Measurements from ENCODE around the gene STIM1. TPM values are rescaled to one million over a fixed set of nuclear protein-coding genes. Genes with fewer than 3 reads are reported as not detected.

Gene STIM1
- polyA plus RNA-seq, 1 donor from 2014 or later, result 22.1 TPM

GRCh38 chr11:3823762-3824506 is 31.5 kb upstream of the STIM1 start:
- Mint-ChIP-seq H3K4me1 (peaks cover 7 to 16% (median 12%) of the 10 kb centered on the region in 3 donors), H3K4me3 (no peak overlapping the region), H3K27me3 (no peaks in the 10 kb centered on the region), H3K36me3 (peaks cover 5% of the 10 kb centered on the region), H3K9me3 (no peaks in the 10 kb centered on the region), H3K27ac (peak overlapping the region; percentile 11 to 88 (median 57))

GRCh38 chr11:3824714-3825472 is 30.6 kb upstream of the STIM1 start:
- H3K36me3 Mint-ChIP-seq, result peaks cover 3% of the 10 kb centered on the region
- H3K4me3 Mint-ChIP-seq, result peak overlapping the region in 1 of 4 donors; percentile 12
- no peaks in the 10 kb centered on the region for H3K27me3 Mint-ChIP-seq
- H3K9me3 Mint-ChIP-seq, result no peaks in the 10 kb centered on the region
- H3K4me1 Mint-ChIP-seq, result peaks cover 7 to 16% (median 12%) of the 10 kb centered on the region in 3 donors
- H3K27ac Mint-ChIP-seq, result peak overlapping the region; percentile 57 to 88 (median 78)

GRCh38 chr11:3825473-3826154 is 29.9 kb upstream of the STIM1 start:
- H3K9me3 Mint-ChIP-seq, result no peaks in the 10 kb centered on the region
- H3K27ac Mint-ChIP-seq, result peak overlapping the region; percentile 78 to 88 (median 83)
- H3K4me3 Mint-ChIP-seq, result no peak overlapping the region
- H3K27me3 Mint-ChIP-seq, result no peaks in the 10 kb centered on the region
- H3K4me1 Mint-ChIP-seq, result peaks cover 11 to 17% (median 13%) of the 10 kb centered on the region in 3 donors
- H3K36me3 Mint-ChIP-seq, result peaks cover 3% of the 10 kb centered on the region

- Mint-ChIP-seq H3K4me1 (peaks cover 19 to 24% (median 24%) of the 10 kb centered on the region in 3 donors), H3K27ac (peak overlapping the region in 1 of 3 donors; percentile 83), H3K4me3 (no peak overlapping the region), H3K27me3 (no peaks in the 10 kb centered on the region), H3K36me3 (peaks cover 3% of the 10 kb centered on the region), H3K9me3 (no peaks in the 10 kb centered on the region)
Measured at GRCh38 chr11:3826721-3827120, 28.7 kb upstream of the STIM1 start.

GRCh38 chr11:3827434-3828186 is 27.9 kb upstream of the STIM1 start:
- no peaks in the 10 kb centered on the region for H3K9me3 Mint-ChIP-seq
- H3K36me3 Mint-ChIP-seq, result peaks cover 3% of the 10 kb centered on the region
- peaks cover 26 to 33% (median 32%) of the 10 kb centered on the region in 3 donors for H3K4me1 Mint-ChIP-seq
- H3K27ac Mint-ChIP-seq, result peak overlapping the region; percentile 4 to 83 (median 27)
- no peaks in the 10 kb centered on the region for H3K27me3 Mint-ChIP-seq
- no peak overlapping the region for H3K4me3 Mint-ChIP-seq

GRCh38 chr11:3830088-3830487 is 25.4 kb upstream of the STIM1 start:
- Mint-ChIP-seq H3K4me1 (peaks cover 39 to 48% (median 40%) of the 10 kb centered on the region in 3 donors), H3K4me3 (no peak overlapping the region), H3K27me3 (no peaks in the 10 kb centered on the region), H3K9me3 (no peaks in the 10 kb centered on the region), H3K36me3 (peaks cover 3% of the 10 kb centered on the region), H3K27ac (peak overlapping the region in 2 of 3 donors; percentile 9 to 70)

GRCh38 chr11:3830730-3831129 is 24.7 kb upstream of the STIM1 start:
- Mint-ChIP-seq H3K4me1 (peaks cover 45 to 51% (median 47%) of the 10 kb centered on the region in 3 donors), H3K27me3 (no peaks in the 10 kb centered on the region), H3K27ac (peak overlapping the region in 2 of 3 donors; percentile 70 to 93), H3K4me3 (peak overlapping the region in 2 of 4 donors; percentile 20 to 55), H3K36me3 (peaks cover 3% of the 10 kb centered on the region), H3K9me3 (no peaks in the 10 kb centered on the region)

- Mint-ChIP-seq H3K36me3 (peaks cover 2% of the 10 kb centered on the region), H3K27ac (peak overlapping the region; percentile 70 to 90 (median 83)), H3K27me3 (no peaks in the 10 kb centered on the region), H3K4me3 (peak overlapping the region in 3 of 4 donors; percentile 20 to 55 (median 55)), H3K9me3 (no peaks in the 10 kb centered on the region), H3K4me1 (peaks cover 45 to 55% (median 52%) of the 10 kb centered on the region in 3 donors)
Measured at GRCh38 chr11:3831378-3832239, 23.9 kb upstream of the STIM1 start.

GRCh38 chr11:3832816-3833215 is 22.6 kb upstream of the STIM1 start:
- no peaks in the 10 kb centered on the region for H3K36me3 Mint-ChIP-seq
- H3K4me1 Mint-ChIP-seq, result peaks cover 51 to 64% (median 61%) of the 10 kb centered on the region in 3 donors
- no peaks in the 10 kb centered on the region for H3K27me3 Mint-ChIP-seq
- no peak overlapping the region for H3K4me3 Mint-ChIP-seq
- no peaks in the 10 kb centered on the region for H3K9me3 Mint-ChIP-seq
- peak overlapping the region in 2 of 3 donors; percentile 55 to 70 for H3K27ac Mint-ChIP-seq

GRCh38 chr11:3833449-3833848 is 22.0 kb upstream of the STIM1 start:
- peak overlapping the region; percentile 55 to 84 (median 70) for H3K27ac Mint-ChIP-seq
- H3K36me3 Mint-ChIP-seq, result no peaks in the 10 kb centered on the region
- peaks cover 57 to 70% (median 67%) of the 10 kb centered on the region in 3 donors for H3K4me1 Mint-ChIP-seq
- peak overlapping the region in 2 of 4 donors; percentile 33 to 86 for H3K4me3 Mint-ChIP-seq
- H3K27me3 Mint-ChIP-seq, result no peaks in the 10 kb centered on the region
- no peaks in the 10 kb centered on the region for H3K9me3 Mint-ChIP-seq

GRCh38 chr11:3834349-3834663 is 21.2 kb upstream of the STIM1 start:
- Mint-ChIP-seq H3K4me1 (peaks cover 60 to 78% (median 74%) of the 10 kb centered on the region in 3 donors), H3K9me3 (no peaks in the 10 kb centered on the region), H3K27ac (peak overlapping the region in 2 of 3 donors; percentile 70 to 78), H3K4me3 (peak overlapping the region; percentile 25 to 72 (median 64)), H3K36me3 (no peaks in the 10 kb centered on the region), H3K27me3 (no peaks in the 10 kb centered on the region)

- Mint-ChIP-seq H3K36me3 (no peaks in the 10 kb centered on the region), H3K4me3 (peak overlapping the region; percentile 25 to 72 (median 64)), H3K27me3 (no peaks in the 10 kb centered on the region), H3K9me3 (no peaks in the 10 kb centered on the region), H3K4me1 (peaks cover 60 to 84% (median 79%) of the 10 kb centered on the region in 3 donors), H3K27ac (peak overlapping the region; percentile 70 to 84 (median 78))
Measured at GRCh38 chr11:3834664-3835461, 20.6 kb upstream of the STIM1 start.

GRCh38 chr11:3835751-3836150 is 19.7 kb upstream of the STIM1 start:
- Mint-ChIP-seq H3K27me3 (no peaks in the 10 kb centered on the region), H3K4me1 (peaks cover 56 to 82% (median 78%) of the 10 kb centered on the region in 3 donors), H3K4me3 (peak overlapping the region; percentile 61 to 74 (median 69)), H3K36me3 (no peaks in the 10 kb centered on the region), H3K27ac (peak overlapping the region; percentile 53 to 84 (median 70)), H3K9me3 (no peaks in the 10 kb centered on the region)
